ENCODE measurements around the gene SCG5. TPM values are rescaled to one million over a fixed set of nuclear protein-coding genes. Genes with fewer than 3 reads are reported as not detected.

The SCG5 gene
- total and polyA plus RNA-seq, 4 donors: 2.9 to 13.4 (median 10.1) TPM

GRCh38 chr15:32643907-32644445 is 2.5 kb downstream of the SCG5 start:
- Histone ChIP-seq H3K9ac (ENCODE audit: low read depth in 1 of 2, low read length in 2 of 2) (no peak overlapping the region), H3K4me3 (ENCODE audit: low read depth in 1 of 3, low read length in 3 of 3) (no peak overlapping the region), H3K27me3 (ENCODE audit: control insufficient read depth in 4 of 4, insufficient read depth in 4 of 4, low read length in 3 of 4) (no peaks in the 10 kb centered on the region), H3K36me3 (ENCODE audit: control insufficient read depth in 4 of 4, insufficient read depth in 3 of 4, low read depth in 1 of 4, low read length in 3 of 4) (no peaks in the 10 kb centered on the region), H3K27ac (ENCODE audit: low read depth in 1 of 2, low read length in 2 of 2) (no peak overlapping the region), H3K9me3 (ENCODE audit: control insufficient read depth in 4 of 4, low read length in 3 of 4) (no peaks in the 10 kb centered on the region), H3K4me1 (ENCODE audit: control insufficient read depth in 4 of 4, insufficient read depth in 4 of 4, low read length in 3 of 4) (no peaks in the 10 kb centered on the region)
- WGBS: 94% methylated on average over 1 of the region's 1 CpG
- no peak for TF ChIP-seq FOXA2 (IDR thresholded peaks at IDR 0.05)
- TF ChIP-seq FOXA1 (IDR thresholded peaks at IDR 0.05): no peak
- no peak for TF ChIP-seq GABPA (IDR thresholded peaks at IDR 0.05 in 1 of 2, conservative IDR thresholded peaks at IDR 0.05 in 1 of 2)
- TF ChIP-seq NR2F2 (IDR thresholded peaks at IDR 0.05): no peak
- TF ChIP-seq MAX (IDR thresholded peaks at IDR 0.05): no peak
- no peak for TF ChIP-seq RAD21 (IDR thresholded peaks at IDR 0.05)
- no peak for TF ChIP-seq HNF4A (conservative IDR thresholded peaks at IDR 0.05)
- TF ChIP-seq ZBTB33 (IDR thresholded peaks at IDR 0.05): no peak
- TF ChIP-seq JUND (IDR thresholded peaks at IDR 0.05): no peak
- TF ChIP-seq CTCF (IDR thresholded peaks at IDR 0.05; ENCODE audit: low read depth, low read length, missing input control): no peak
- TF ChIP-seq RXRA (IDR thresholded peaks at IDR 0.05): no peak
- no peak for TF ChIP-seq HNF4G (IDR thresholded peaks at IDR 0.05)
- TF ChIP-seq YY1 (IDR thresholded peaks at IDR 0.05): no peak
- TF ChIP-seq REST (IDR thresholded peaks at IDR 0.05): no peak
- DNase-seq (ENCODE audit: low spot score): no peak

- peaks cover 0 to 5% (median 0%) of the 10 kb centered on the region in 4 donors for H3K4me1 ChIP-seq (ENCODE audit: control insufficient read depth in 4 of 4, insufficient read depth in 4 of 4, low read length in 3 of 4)
- no peak for DNase-seq (ENCODE audit: low spot score)
- no peaks in the 10 kb centered on the region for H3K27me3 ChIP-seq (ENCODE audit: control insufficient read depth in 4 of 4, insufficient read depth in 4 of 4, low read length in 3 of 4)
- no peaks in the 10 kb centered on the region for H3K9me3 ChIP-seq (ENCODE audit: control insufficient read depth in 4 of 4, low read length in 3 of 4)
- H3K27ac ChIP-seq (ENCODE audit: low read depth in 1 of 2, low read length in 2 of 2): no peak overlapping the region
- H3K9ac ChIP-seq (ENCODE audit: low read depth in 1 of 2, low read length in 2 of 2): no peak overlapping the region
- no peak overlapping the region for H3K4me3 ChIP-seq (ENCODE audit: low read depth in 1 of 3, low read length in 3 of 3)
- no peaks in the 10 kb centered on the region for H3K36me3 ChIP-seq (ENCODE audit: control insufficient read depth in 4 of 4, insufficient read depth in 3 of 4, low read depth in 1 of 4, low read length in 3 of 4)
- 75% methylated on average over 5 of the region's 5 CpGs for WGBS
- TF ChIP-seq RXRA (IDR thresholded peaks at IDR 0.05): no peak
- no peak for TF ChIP-seq MAX (IDR thresholded peaks at IDR 0.05)
- TF ChIP-seq HNF4G (IDR thresholded peaks at IDR 0.05): no peak
- TF ChIP-seq SP1 (IDR thresholded peaks at IDR 0.05): no peak
- no peak for TF ChIP-seq YY1 (IDR thresholded peaks at IDR 0.05)
- no peak for TF ChIP-seq JUND (IDR thresholded peaks at IDR 0.05)
- TF ChIP-seq ZBTB33 (IDR thresholded peaks at IDR 0.05): no peak
- TF ChIP-seq FOXA1 (IDR thresholded peaks at IDR 0.05): no peak
- TF ChIP-seq REST (IDR thresholded peaks at IDR 0.05): no peak
- no peak for TF ChIP-seq EGR1 (IDR thresholded peaks at IDR 0.05; ENCODE audit: low read depth in 2 of 2)
Measured at GRCh38 chr15:32646291-32646690, 4.8 kb downstream of the SCG5 start.

Measured in liver (tissue), 9 donors.